ENCODE results near the gene ACSM6.

- TF ChIP-seq, protein P1, sequence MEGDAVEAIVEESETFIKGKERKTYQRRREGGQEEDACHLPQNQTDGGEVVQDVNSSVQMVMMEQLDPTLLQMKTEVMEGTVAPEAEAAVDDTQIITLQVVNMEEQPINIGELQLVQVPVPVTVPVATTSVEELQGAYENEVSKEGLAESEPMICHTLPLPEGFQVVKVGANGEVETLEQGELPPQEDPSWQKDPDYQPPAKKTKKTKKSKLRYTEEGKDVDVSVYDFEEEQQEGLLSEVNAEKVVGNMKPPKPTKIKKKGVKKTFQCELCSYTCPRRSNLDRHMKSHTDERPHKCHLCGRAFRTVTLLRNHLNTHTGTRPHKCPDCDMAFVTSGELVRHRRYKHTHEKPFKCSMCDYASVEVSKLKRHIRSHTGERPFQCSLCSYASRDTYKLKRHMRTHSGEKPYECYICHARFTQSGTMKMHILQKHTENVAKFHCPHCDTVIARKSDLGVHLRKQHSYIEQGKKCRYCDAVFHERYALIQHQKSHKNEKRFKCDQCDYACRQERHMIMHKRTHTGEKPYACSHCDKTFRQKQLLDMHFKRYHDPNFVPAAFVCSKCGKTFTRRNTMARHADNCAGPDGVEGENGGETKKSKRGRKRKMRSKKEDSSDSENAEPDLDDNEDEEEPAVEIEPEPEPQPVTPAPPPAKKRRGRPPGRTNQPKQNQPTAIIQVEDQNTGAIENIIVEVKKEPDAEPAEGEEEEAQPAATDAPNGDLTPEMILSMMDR (IDR thresholded peaks at IDR 0.05), result no peak
- no peak for TF ChIP-seq POLR2AphosphoS5 (IDR thresholded peaks at IDR 0.05; ENCODE audit: insufficient read depth in 1 of 2, low read depth in 1 of 2)
These were observed 82.5 kb downstream of the ACSM6 start for GRCh38 chr10:95276367-95277200.
